OCI-LY3 (cell line): ENCODE results near the gene PIK3R4.

Experiments used
- H2AFZ ChIP-seq: fragments of 200-600, 300-600 bp; shearing (Covaris generic); 2 replicates; pipeline ENCODE4 v1.6.0; 2014; ENCODE audit warnings: antibody characterized with exemption, low read depth, low read length
- H3K27ac ChIP-seq: fragments of 200-600, 300-600 bp; sonication (generic); 2 replicates; pipeline ENCODE4 v1.5.1; 2014; ENCODE audit warnings: mild to moderate bottlenecking, low read length, moderate library complexity, mixed read lengths
- H3K27me3 ChIP-seq: fragments of 200-600, 300-600 bp; sonication (generic); 2 replicates; pipeline ENCODE4 v1.6.1; 2014; ENCODE audit warnings: low read depth, low read length, mixed read lengths
- H3K36me3 ChIP-seq: fragments of 200-600, 300-600 bp; sonication (generic); replicated peaks from 2 replicates; pipeline ENCODE3; 2014; ENCODE audit warnings: low read depth, low read length, mixed read lengths
- H3K4me1 ChIP-seq: fragments of 300-600, 200-600 bp; sonication (generic); 2 replicates; pipeline ENCODE4 v1.6.1; 2014; ENCODE audit warnings: low read length, mixed read lengths
- H3K4me2 ChIP-seq: fragments of 200-600, 300-600 bp; sonication (generic); 2 replicates; pipeline ENCODE4 v1.6.1; 2014; ENCODE audit warnings: low read length, mixed read lengths
- H3K4me3 ChIP-seq: fragments of 300-600, 200-600 bp; sonication (generic); 2 replicates; pipeline ENCODE4 v1.5.1; 2014; ENCODE audit warnings: antibody characterized with exemption, mild to moderate bottlenecking, low read length, moderate library complexity
- H3K79me2 ChIP-seq: fragments of 300-600, 200-600 bp; shearing (Covaris generic); 2 replicates; pipeline ENCODE4 v1.6.1; 2014; ENCODE audit warnings: mild to moderate bottlenecking, low read length, mixed read lengths
- H3K9ac ChIP-seq: fragments of 300-600, 200-600 bp; shearing (Covaris generic); 2 replicates; pipeline ENCODE4 v1.6.0; 2014; ENCODE audit warnings: mild to moderate bottlenecking, low read length, moderate library complexity
- H3K9me3 ChIP-seq: fragments of 200-600, 300-600 bp; shearing (Covaris generic); 2 replicates; pipeline ENCODE4 v1.6.1; 2014; ENCODE audit warnings: low read length, mixed read lengths; ENCODE audit not compliant: insufficient read depth
- H4K20me1 ChIP-seq: fragments of 200-600, 300-600 bp; sonication (generic); 2 replicates; pipeline ENCODE4 v1.6.1; 2016; ENCODE audit warnings: low read length, mixed read lengths; ENCODE audit not compliant: insufficient read depth
- CTCF ChIP-seq: fragments of 200-600, 300-600 bp; sonication (generic); IDR thresholded peaks from 2 replicates; pipeline ENCODE4 v1.5.1; 2014; ENCODE audit warnings: antibody characterized with exemption, low read length, low read depth
- EZH2phosphoT487 ChIP-seq: fragments of 200-600 bp; shearing (Covaris generic); IDR thresholded peaks from 2 replicates; pipeline ENCODE4 v1.6.1; 2018; ENCODE audit warnings: antibody characterized with exemption, mixed run types, low read depth

PIK3R4 gene

GRCh38 chr3:130656627-130657026, 90.0 kb downstream of the PIK3R4 start:
- no peaks in the 10 kb centered on the region for H3K27me3 ChIP-seq
- H3K4me2 ChIP-seq: no peak overlapping the region
- no peak overlapping the region for H3K9ac ChIP-seq
- no peaks in the 10 kb centered on the region for H4K20me1 ChIP-seq
- H3K4me1 ChIP-seq: no peaks in the 10 kb centered on the region
- no peaks in the 10 kb centered on the region for H3K9me3 ChIP-seq
- H3K79me2 ChIP-seq: no peaks in the 10 kb centered on the region
- no peak overlapping the region for H3K27ac ChIP-seq
- H2AFZ ChIP-seq: no peak overlapping the region
- peaks cover 4% of the 10 kb centered on the region for H3K36me3 ChIP-seq
- no peak for TF ChIP-seq CTCF
- no peak for TF ChIP-seq EZH2phosphoT487
- no peak overlapping the region for H3K4me3 ChIP-seq

GRCh38 chr3:130654921-130655320, 91.7 kb downstream of the PIK3R4 start:
- no peaks in the 10 kb centered on the region for H3K79me2 ChIP-seq
- no peak for TF ChIP-seq CTCF
- no peak for TF ChIP-seq EZH2phosphoT487
- H3K4me3 ChIP-seq: no peak overlapping the region
- H3K4me1 ChIP-seq: no peaks in the 10 kb centered on the region
- H3K27ac ChIP-seq: no peak overlapping the region
- no peaks in the 10 kb centered on the region for H4K20me1 ChIP-seq
- no peak overlapping the region for H3K4me2 ChIP-seq
- H3K36me3 ChIP-seq: peaks cover 4% of the 10 kb centered on the region
- H3K9ac ChIP-seq: no peak overlapping the region
- H3K9me3 ChIP-seq: no peaks in the 10 kb centered on the region
- no peak overlapping the region for H2AFZ ChIP-seq
- no peaks in the 10 kb centered on the region for H3K27me3 ChIP-seq

- Histone ChIP-seq H2AFZ (no peak overlapping the region), H3K79me2 (no peaks in the 10 kb centered on the region), H3K27me3 (no peaks in the 10 kb centered on the region), H3K27ac (no peak overlapping the region), H3K4me2 (no peak overlapping the region), H3K36me3 (peaks cover 4% of the 10 kb centered on the region), H3K9me3 (no peaks in the 10 kb centered on the region), H3K4me1 (no peaks in the 10 kb centered on the region), H3K4me3 (no peak overlapping the region), H3K9ac (no peak overlapping the region), H4K20me1 (no peaks in the 10 kb centered on the region)
- TF ChIP-seq EZH2phosphoT487 (no peak), CTCF (no peak)
These were observed 92.5 kb downstream of the PIK3R4 start for GRCh38 chr3:130654091-130654490.

GRCh38 chr3:130649061-130649654, 97.5 kb downstream of the PIK3R4 start:
- Histone ChIP-seq H3K27me3 (no peaks in the 10 kb centered on the region), H4K20me1 (no peaks in the 10 kb centered on the region), H3K9me3 (no peaks in the 10 kb centered on the region), H3K4me1 (no peaks in the 10 kb centered on the region), H3K9ac (no peak overlapping the region), H3K36me3 (no peaks in the 10 kb centered on the region), H3K27ac (no peak overlapping the region), H3K4me3 (no peak overlapping the region), H3K4me2 (no peak overlapping the region), H2AFZ (no peak overlapping the region), H3K79me2 (no peaks in the 10 kb centered on the region)
- TF ChIP-seq CTCF (no peak), EZH2phosphoT487 (no peak)
